Measurements from ENCODE around the gene FAM120A. TPM values are rescaled to one million over a fixed set of nuclear protein-coding genes. Genes with fewer than 3 reads are reported as not detected.

Gene FAM120A
- total RNA-seq, 1 experiment from 2014 or later: 89.6 TPM

- H3K79me2 ChIP-seq (ENCODE audit: low read length): peaks cover 36% of the 10 kb centered on the region
- H3K9ac ChIP-seq (ENCODE audit: low read length): no peak overlapping the region
- H3K27ac ChIP-seq (ENCODE audit: low read length): no peak overlapping the region
- H3K9me3 ChIP-seq (ENCODE audit: low read length): 0 out of 2 replicates have a peak, but pooled peaks cover 6% of the 10 kb centered on the region
- no peaks in the 10 kb centered on the region for H3K27me3 ChIP-seq (ENCODE audit: low read length)
- no peaks in the 10 kb centered on the region for H4K20me1 ChIP-seq (ENCODE audit: low read length)
- no peaks in the 10 kb centered on the region for H3K4me1 ChIP-seq (ENCODE audit: insufficient read depth, low read length)
- ATAC-seq (no peak), DNase-seq (no peak)
- no peak overlapping the region for H3K4me3 ChIP-seq (ENCODE audit: low read length)
- no peak for TF ChIP-seq EZH2phosphoT487 (IDR thresholded peaks at IDR 0.05; ENCODE audit: borderline replicate concordance, low read length)
- no peak for TF ChIP-seq CTCF (conservative IDR thresholded peaks at IDR 0.05; ENCODE audit: low read depth, low read length)
- no peak for TF ChIP-seq EZH2 (IDR thresholded peaks at IDR 0.05; ENCODE audit: low read length, unreplicated experiment)
- intact Hi-C loops (cut with micrococcal nuclease): no loop called here
- CTCF ChIA-PET: no interaction called here
- no TSS peak for BruUV-seq (replicated peaks)
- H2AFZ ChIP-seq (ENCODE audit: low read length): no peak overlapping the region
- POLR2A ChIA-PET (ENCODE audit: unreplicated experiment): no interaction called here
- H3K9me2 ChIP-seq (replicated peaks; ENCODE audit: low read length): no peaks in the 10 kb centered on the region
- no peak overlapping the region for H3K4me2 ChIP-seq (ENCODE audit: low read length)
- peaks cover 9% of the 10 kb centered on the region; the same call in 1 of the 2 replicates for H3K36me3 ChIP-seq (ENCODE audit: low read depth, low read length)
- H3F3A ChIP-seq (ENCODE audit: low read length, unreplicated experiment): no peaks in the 10 kb centered on the region
Observed at GRCh38 chr9:93587284-93587650, 135.8 kb downstream of the FAM120A start.

GRCh38 chr9:93587651-93588347 lies 136.3 kb downstream of the FAM120A start:
- Histone ChIP-seq H3K36me3 (ENCODE audit: low read depth, low read length) (peaks cover 9% of the 10 kb centered on the region; the same call in 1 of the 2 replicates), H3K9me2 (replicated peaks; ENCODE audit: low read length) (no peaks in the 10 kb centered on the region), H3K9me3 (ENCODE audit: low read length) (0 out of 2 replicates have a peak, but pooled peaks cover 6% of the 10 kb centered on the region), H3F3A (ENCODE audit: low read length, unreplicated experiment) (no peaks in the 10 kb centered on the region), H2AFZ (ENCODE audit: low read length) (no peak overlapping the region), H3K79me2 (ENCODE audit: low read length) (peaks cover 30% of the 10 kb centered on the region), H3K4me1 (ENCODE audit: insufficient read depth, low read length) (no peaks in the 10 kb centered on the region), H4K20me1 (ENCODE audit: low read length) (no peaks in the 10 kb centered on the region), H3K27ac (ENCODE audit: low read length) (no peak overlapping the region), H3K27me3 (ENCODE audit: low read length) (no peaks in the 10 kb centered on the region), H3K9ac (ENCODE audit: low read length) (no peak overlapping the region), H3K4me2 (ENCODE audit: low read length) (no peak overlapping the region), H3K4me3 (ENCODE audit: low read length) (no peak overlapping the region)
- ChIA-PET CTCF (no interaction called here), POLR2A (ENCODE audit: unreplicated experiment) (no interaction called here)
- intact Hi-C loops (cut with micrococcal nuclease): no loop called here
- no peak for ATAC-seq
- TF ChIP-seq CTCF (conservative IDR thresholded peaks at IDR 0.05; ENCODE audit: low read depth, low read length): peak; percentile 21; the same call in 1 of the 2 replicates
- no peak for TF ChIP-seq EZH2phosphoT487 (IDR thresholded peaks at IDR 0.05; ENCODE audit: borderline replicate concordance, low read length)
- TF ChIP-seq EZH2 (IDR thresholded peaks at IDR 0.05; ENCODE audit: low read length, unreplicated experiment): no peak
- no peak for DNase-seq
- no TSS peak for BruUV-seq (replicated peaks)

Measured in PC-3 (cell line).